Islet precursor cell (in vitro differentiated cells): ENCODE results near the gene PTCD1.
"Not testable (repeated sequence)": the region's sequence is repeated elsewhere in the genome, so short reads cannot be mapped to it uniquely, and the experiment has no call there.

ENCODE experiments used
- DNase-seq: peaks from one replicate; pipeline ENCODE4 v3.0.0-alpha.2; 2018

PTCD1 gene

DNA sequence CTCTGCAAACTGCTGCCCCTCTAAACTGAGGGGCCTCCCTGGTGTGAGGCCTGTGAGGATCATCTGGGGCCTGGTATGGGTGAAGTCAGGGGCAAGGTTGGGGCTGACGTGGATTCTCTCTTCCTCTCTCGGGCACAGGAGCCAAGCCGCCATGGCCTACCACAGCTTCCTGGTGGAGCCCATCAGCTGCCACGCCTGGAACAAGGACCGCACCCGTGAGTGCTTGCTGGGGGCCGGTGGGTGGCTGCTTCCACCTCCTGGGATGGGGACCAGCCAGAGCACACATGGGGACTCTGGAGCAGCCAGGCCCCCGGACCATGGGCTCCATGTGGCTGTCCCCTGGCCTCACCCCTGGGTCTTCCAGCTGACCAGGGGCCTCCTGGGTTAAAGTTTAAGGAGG lies 53.0 kb downstream of the PTCD1 start:
- no peak for DNase-seq

DNA sequence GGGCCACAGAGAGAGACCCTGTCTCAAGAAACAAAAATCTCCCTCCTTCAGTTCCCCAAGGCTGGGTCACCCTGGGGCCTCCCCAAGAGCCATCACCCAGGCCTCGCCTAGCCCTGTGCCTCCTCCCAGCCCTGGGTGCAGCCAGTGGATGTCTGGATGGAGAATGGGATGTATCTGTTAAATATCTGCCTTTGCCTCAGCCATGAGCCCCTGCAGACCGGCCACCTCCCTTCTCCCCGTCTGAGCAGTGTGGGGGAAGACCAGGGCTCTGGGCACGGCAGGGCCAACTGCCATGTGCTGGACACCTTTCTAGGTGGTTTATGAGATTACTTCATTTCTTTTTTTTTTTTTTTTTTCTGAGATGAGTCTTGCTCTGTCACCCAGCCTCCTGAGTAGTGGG lies 54.1 kb downstream of the PTCD1 start:
- no peak for DNase-seq

DNA sequence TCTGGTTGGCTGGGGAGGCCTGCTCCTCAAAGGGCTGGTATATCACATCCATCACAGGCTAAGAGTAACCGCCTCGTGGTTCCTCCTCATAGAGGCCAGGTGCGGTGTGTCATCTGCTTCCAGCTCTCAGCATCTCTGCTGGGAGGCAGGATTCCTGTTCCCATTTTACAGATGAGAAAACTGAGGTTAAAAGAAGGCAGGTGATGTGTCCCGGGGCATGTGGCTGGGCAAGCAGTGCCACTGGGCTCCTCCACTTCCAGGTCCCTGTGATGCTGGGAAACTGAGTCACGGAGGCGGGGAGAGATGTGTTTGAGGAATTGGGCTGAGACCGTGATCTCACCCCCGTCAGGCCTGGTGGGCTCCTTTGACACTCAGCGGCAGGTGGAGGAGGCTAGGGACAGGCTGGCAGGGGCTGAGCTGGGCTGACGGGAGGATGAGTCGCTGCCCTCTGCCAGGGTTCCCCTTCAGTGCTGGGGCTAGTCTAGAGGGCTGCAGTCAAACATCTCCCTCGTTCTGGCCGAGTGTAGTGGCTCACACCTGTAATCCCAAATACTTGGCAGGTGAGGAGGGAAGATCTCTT lies 54.7 kb downstream of the PTCD1 start:
- DNase-seq: no peak

- no peak for DNase-seq
Observed at GRCh38 chr7:99383203-99383602, 55.4 kb downstream of the PTCD1 start.

GRCh38 chr7:99381664-99382075 lies 56.9 kb downstream of the PTCD1 start:
- no peak for DNase-seq

- DNase-seq: no peak
Observed at GRCh38 chr7:99380823-99381663, 57.6 kb downstream of the PTCD1 start.

GRCh38 chr7:99380032-99380822 lies 58.4 kb downstream of the PTCD1 start:
- DNase-seq: no peak

DNA sequence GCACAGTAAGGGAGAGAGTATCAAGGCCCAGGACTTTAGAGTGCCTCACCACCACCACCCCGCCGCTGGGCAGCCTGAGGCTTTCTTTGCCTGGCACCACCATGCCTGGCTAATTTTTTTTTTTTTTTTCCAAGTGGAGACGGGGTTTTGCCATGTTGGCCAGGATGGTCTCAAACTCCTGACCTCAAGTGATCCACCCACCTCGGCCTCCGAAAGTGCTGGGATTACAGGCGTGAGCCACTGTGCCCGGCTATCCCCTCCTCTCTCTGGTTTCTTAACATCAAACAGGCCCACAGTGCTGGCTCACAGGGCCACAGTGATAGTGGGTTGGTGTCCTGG lies 58.9 kb downstream of the PTCD1 start:
- not testable (repeated sequence) for DNase-seq

GRCh38 chr7:99379043-99379577 lies 59.5 kb downstream of the PTCD1 start:
- DNase-seq: peak; percentile 76

- DNase-seq: peak; percentile 84
Observed at GRCh38 chr7:99375070-99375807, 63.4 kb downstream of the PTCD1 start.

DNA sequence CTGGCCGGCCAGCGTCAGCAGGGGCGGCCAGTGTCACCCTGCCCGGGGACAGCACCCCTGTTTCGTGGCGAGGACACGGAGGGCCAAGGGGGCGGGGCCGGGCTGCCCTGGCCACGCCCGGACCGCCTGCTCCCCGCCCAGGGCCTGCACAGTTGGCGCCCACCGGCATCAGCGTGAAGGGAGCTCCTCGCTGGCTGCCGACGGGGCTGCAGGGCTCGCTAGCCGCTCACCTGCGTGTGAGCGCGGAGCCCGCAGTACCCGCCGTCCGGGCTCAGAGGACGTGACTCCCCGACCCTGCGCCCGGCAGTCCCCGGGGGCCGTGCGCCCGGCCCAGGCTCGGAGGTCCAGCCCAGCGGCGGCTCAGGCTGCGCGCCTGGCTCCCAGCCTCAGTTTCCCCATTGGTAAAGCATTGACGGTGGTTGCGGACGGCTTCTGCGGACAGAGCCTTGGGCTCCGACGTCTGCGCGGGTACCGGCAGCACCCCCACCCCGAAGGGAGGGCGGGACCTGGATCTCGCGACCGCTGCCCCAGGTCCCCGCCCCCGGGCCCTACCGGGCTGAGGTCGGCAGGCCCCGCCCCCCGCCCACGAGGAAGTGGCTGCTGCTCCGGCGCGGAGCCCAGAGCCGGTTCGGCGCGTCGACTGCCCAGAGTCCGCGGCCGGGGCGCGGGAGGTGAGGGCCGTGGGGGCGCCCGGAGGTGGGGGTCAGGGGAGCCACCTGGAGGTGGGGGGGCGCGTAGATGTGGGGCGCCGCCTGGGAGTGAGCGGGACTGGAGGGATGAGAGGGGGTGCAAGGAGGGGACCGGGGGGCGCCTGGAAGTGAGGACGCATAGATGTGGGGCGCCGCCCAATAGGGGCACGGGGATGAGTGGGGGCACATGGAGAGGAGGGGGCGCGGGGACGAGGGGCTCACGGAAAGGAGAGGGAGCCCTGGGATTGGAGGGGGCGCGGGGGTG lies 64.2 kb downstream of the PTCD1 start, which contains the start of gene ARPC1B:
Gene ARPC1B, plus strand, starts transcription at position 620 of the 954 bp plus-strand sequence. CDS start 10,985 bp downstream, outside the sequence.
- peak; percentile 91 for DNase-seq

- no peak for DNase-seq
Observed at GRCh38 chr7:99373091-99374066, 65.2 kb downstream of the PTCD1 start.

- DNase-seq: peak; percentile 85
Observed at GRCh38 chr7:99372275-99373090, 66.1 kb downstream of the PTCD1 start.

DNA sequence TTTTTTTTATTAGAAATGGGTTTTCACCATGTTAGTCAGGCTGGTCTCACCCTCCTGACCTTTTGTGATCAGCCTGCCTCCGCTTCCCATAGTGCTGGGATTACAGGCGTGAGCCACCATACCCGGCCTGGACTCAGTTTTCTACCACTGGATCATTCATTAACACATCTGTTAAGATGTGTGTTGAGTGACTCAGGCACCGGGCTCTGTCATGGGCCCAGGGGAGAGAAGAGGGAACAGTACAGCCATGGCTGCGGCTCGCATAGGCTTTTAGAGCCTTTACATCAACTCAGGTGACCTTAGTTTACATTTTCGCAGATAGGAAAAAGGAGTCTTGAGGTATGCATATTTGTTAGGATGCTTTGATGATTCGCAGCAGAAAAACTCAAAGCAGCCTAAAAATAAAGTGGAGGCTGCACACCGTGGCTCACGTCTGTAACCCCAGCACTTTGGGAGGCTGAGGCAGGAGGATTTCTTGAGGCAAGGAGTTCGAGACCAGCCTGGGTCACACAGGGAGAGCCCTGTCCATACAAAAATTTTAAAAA lies 67.2 kb downstream of the PTCD1 start:
- DNase-seq: no peak

- no peak for DNase-seq
Observed at GRCh38 chr7:99369767-99370391, 68.7 kb downstream of the PTCD1 start.

DNA sequence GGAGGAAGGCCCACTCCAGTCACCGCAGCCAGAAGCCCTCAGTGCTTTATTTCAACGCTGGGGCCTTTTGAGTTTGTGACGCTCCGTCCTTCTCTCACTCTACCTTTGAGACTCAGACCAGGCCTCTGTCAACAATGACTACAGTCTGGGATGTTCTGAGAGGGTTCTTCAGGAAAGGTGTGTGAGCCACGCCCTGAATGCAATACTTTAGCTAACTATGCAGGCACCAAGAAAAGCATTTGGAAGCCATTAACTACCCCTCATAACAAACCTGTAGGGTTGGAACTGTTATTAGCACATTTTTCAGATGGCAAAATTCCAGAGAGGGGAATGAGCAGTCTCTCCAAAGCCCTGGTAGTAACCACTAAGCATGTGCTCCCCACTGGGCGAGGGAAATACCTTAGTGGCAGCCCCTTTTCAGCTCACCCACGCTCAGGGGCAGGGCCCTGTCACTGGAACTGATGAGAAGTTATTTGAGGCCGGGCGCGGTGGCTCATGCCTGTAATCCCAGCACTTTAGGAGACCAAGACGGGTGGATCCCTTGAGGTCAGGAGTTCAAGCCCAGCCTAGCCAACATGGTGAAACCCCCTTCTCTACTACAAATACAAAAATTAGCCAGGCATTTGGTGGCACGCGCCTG lies 69.7 kb downstream of the PTCD1 start:
- peak; percentile 61 for DNase-seq
